Activated CD4-positive, alpha-beta memory T cell treated with anti-CD3 and anti-CD28 coated beads, Interleukin-2, amount 10 ng/mL, durations not matched to agents 7 days and 5 days (primary cell): ENCODE measurements around the gene TPCN1. TPM values are rescaled to one million over a fixed set of nuclear protein-coding genes. Genes with fewer than 3 reads are reported as not detected.

ENCODE experiments used
- CTCF ChIA-PET: fragments of 350-600 bp; sonication (Branson Sonifier 250); formaldehyde crosslinking; loops from one replicate; lab custom pipeline; 2021; ENCODE audit warnings: antibody characterized with exemption, inconsistent platforms; lab: Charles Lee
- POLR2A ChIA-PET: fragments of 350-600 bp; sonication (Branson Sonifier 250); formaldehyde crosslinking; loops from one replicate; lab custom pipeline; 2021; ENCODE audit warnings: antibody characterized with exemption; lab: Charles Lee
- DNase-seq: peaks from one replicate; pipeline ENCODE4 v3.0.0-alpha.2; 2020
- H3K27ac Mint-ChIP-seq: one replicate; pipeline ENCODE4 v1.8.0; 2021; ENCODE audit warnings: mild to moderate bottlenecking, mixed read lengths
- H3K27me3 Mint-ChIP-seq: one replicate; pipeline ENCODE4 v1.8.0; 2021; ENCODE audit warnings: mixed read lengths
- H3K36me3 Mint-ChIP-seq: one replicate; pipeline ENCODE4 v1.8.0; 2021; ENCODE audit warnings: low read depth, mixed read lengths
- H3K4me1 Mint-ChIP-seq: one replicate; pipeline ENCODE4 v1.8.0; 2021; ENCODE audit warnings: mixed read lengths
- H3K4me3 Mint-ChIP-seq: one replicate; pipeline ENCODE4 v1.8.0; 2021; ENCODE audit warnings: mild to moderate bottlenecking, mixed read lengths
- H3K9me3 Mint-ChIP-seq: one replicate; pipeline ENCODE4 v1.8.0; 2021; ENCODE audit warnings: mixed read lengths
- total RNA-seq, 2 experiments: library from RNA; stranded (reverse); gene quantifications; one replicate each; pipeline ENCODE4 v1.2.3, GENCODE V29; 2021

TPCN1 gene
- total RNA-seq, 2 experiments from 2014 or later: 18.3 to 19.2 TPM

GRCh38 chr12:113322343-113322742 lies 101.1 kb downstream of the TPCN1 start:
- Mint-ChIP-seq H3K27ac (no peak overlapping the region), H3K9me3 (peaks cover 2% of the 10 kb centered on the region), H3K27me3 (no peaks in the 10 kb centered on the region), H3K36me3 (peaks cover 51% of the 10 kb centered on the region), H3K4me3 (no peak overlapping the region), H3K4me1 (peaks cover 10% of the 10 kb centered on the region)
- DNase-seq: no peak
- ChIA-PET POLR2A (interaction anchor here (1.4 kb wide), 1 partner anchor 13 kb away, joined by 3 read pairs; no protein-coding TSS in a partner anchor), CTCF (no interaction called here)

GRCh38 chr12:113325916-113326315 lies 104.7 kb downstream of the TPCN1 start:
- ChIA-PET CTCF (no interaction called here), POLR2A (no interaction called here)
- peaks cover 15% of the 10 kb centered on the region for H3K4me1 Mint-ChIP-seq
- H3K27me3 Mint-ChIP-seq: no peaks in the 10 kb centered on the region
- no peak overlapping the region for H3K4me3 Mint-ChIP-seq
- H3K27ac Mint-ChIP-seq: no peak overlapping the region
- no peak for DNase-seq
- peaks cover 2% of the 10 kb centered on the region for H3K9me3 Mint-ChIP-seq
- H3K36me3 Mint-ChIP-seq: peaks cover 39% of the 10 kb centered on the region

- no peak for DNase-seq
- peaks cover 16% of the 10 kb centered on the region for H3K4me1 Mint-ChIP-seq
- H3K9me3 Mint-ChIP-seq: peaks cover 2% of the 10 kb centered on the region
- POLR2A ChIA-PET: no interaction called here
- H3K4me3 Mint-ChIP-seq: no peak overlapping the region
- peaks cover 39% of the 10 kb centered on the region for H3K36me3 Mint-ChIP-seq
- H3K27ac Mint-ChIP-seq: no peak overlapping the region
- no peaks in the 10 kb centered on the region for H3K27me3 Mint-ChIP-seq
- CTCF ChIA-PET: interaction anchor here (0.6 kb wide), 1 partner anchor 94 kb away, joined by 3 read pairs; no protein-coding TSS in a partner anchor
Observed at GRCh38 chr12:113326775-113327395, 105.6 kb downstream of the TPCN1 start.

GRCh38 chr12:113328368-113328889 lies 107.2 kb downstream of the TPCN1 start:
- POLR2A ChIA-PET: no interaction called here

GRCh38 chr12:113329022-113329790 lies 107.9 kb downstream of the TPCN1 start:
- CTCF ChIA-PET: no interaction called here
- no peak for DNase-seq
- Mint-ChIP-seq H3K36me3 (peaks cover 40% of the 10 kb centered on the region), H3K4me1 (peaks cover 15% of the 10 kb centered on the region), H3K27ac (no peak overlapping the region), H3K27me3 (no peaks in the 10 kb centered on the region), H3K4me3 (no peak overlapping the region), H3K9me3 (no peaks in the 10 kb centered on the region)
- POLR2A ChIA-PET: no interaction called here

More at GRCh38 chr12:113328368-113328889, 107.2 kb downstream of the TPCN1 start:
- no peak for DNase-seq
- Mint-ChIP-seq H3K27me3 (no peaks in the 10 kb centered on the region), H3K9me3 (no peaks in the 10 kb centered on the region), H3K36me3 (peaks cover 40% of the 10 kb centered on the region), H3K4me3 (no peak overlapping the region), H3K4me1 (peaks cover 12% of the 10 kb centered on the region), H3K27ac (no peak overlapping the region)
- CTCF ChIA-PET: interaction anchor here (0.8 kb wide), 1 partner anchor 97 kb away, joined by 3 read pairs; no protein-coding TSS in a partner anchor

- peaks cover 38% of the 10 kb centered on the region for H3K36me3 Mint-ChIP-seq
- POLR2A ChIA-PET: no interaction called here
- DNase-seq: no peak
- peaks cover 16% of the 10 kb centered on the region for H3K4me1 Mint-ChIP-seq
- H3K9me3 Mint-ChIP-seq: no peaks in the 10 kb centered on the region
- CTCF ChIA-PET: no interaction called here
- H3K27ac Mint-ChIP-seq: no peak overlapping the region
- no peaks in the 10 kb centered on the region for H3K27me3 Mint-ChIP-seq
- H3K4me3 Mint-ChIP-seq: no peak overlapping the region
Observed at GRCh38 chr12:113329791-113330417, 108.6 kb downstream of the TPCN1 start.

- POLR2A ChIA-PET: no interaction called here
- no peaks in the 10 kb centered on the region for H3K27me3 Mint-ChIP-seq
Observed at GRCh38 chr12:113330505-113330904, 109.2 kb downstream of the TPCN1 start.

GRCh38 chr12:113332688-113333417 lies 111.6 kb downstream of the TPCN1 start:
- no peak for DNase-seq
- ChIA-PET POLR2A (interaction anchor here (0.7 to 1.3 kb wide), 2 partner anchors 14 to 147 kb away, joined by 3 to 4 read pairs; partner anchors contain the start of gene RITA1), CTCF (no interaction called here)
- Mint-ChIP-seq H3K9me3 (no peaks in the 10 kb centered on the region), H3K27ac (no peak overlapping the region), H3K36me3 (peaks cover 32% of the 10 kb centered on the region), H3K27me3 (no peaks in the 10 kb centered on the region), H3K4me3 (peak overlapping the region; percentile 17), H3K4me1 (peaks cover 19% of the 10 kb centered on the region)

More at GRCh38 chr12:113330505-113330904, 109.2 kb downstream of the TPCN1 start:
- Mint-ChIP-seq H3K4me3 (no peak overlapping the region), H3K9me3 (no peaks in the 10 kb centered on the region), H3K4me1 (peaks cover 17% of the 10 kb centered on the region), H3K27ac (peak overlapping the region; percentile 35), H3K36me3 (peaks cover 35% of the 10 kb centered on the region)
- CTCF ChIA-PET: no interaction called here
- DNase-seq: no peak

- Mint-ChIP-seq H3K9me3 (no peaks in the 10 kb centered on the region), H3K27ac (no peak overlapping the region), H3K4me1 (peaks cover 19% of the 10 kb centered on the region), H3K27me3 (no peaks in the 10 kb centered on the region), H3K36me3 (peaks cover 29% of the 10 kb centered on the region), H3K4me3 (peak overlapping the region; percentile 86)
- DNase-seq: no peak
- CTCF ChIA-PET: interaction anchor here (2.1 kb wide), 1 partner anchor 136 kb away, joined by 5 read pairs; no protein-coding TSS in a partner anchor
- POLR2A ChIA-PET: interaction anchor here (2.1 kb wide), 1 partner anchor 25 kb away, joined by 4 read pairs; the partner anchor contains the start of gene PLBD2
Observed at GRCh38 chr12:113333418-113333750, 112.1 kb downstream of the TPCN1 start.

GRCh38 chr12:113333877-113334785 lies 112.9 kb downstream of the TPCN1 start:
- H3K4me1 Mint-ChIP-seq: peaks cover 19% of the 10 kb centered on the region
- peak overlapping the region; percentile 17 for H3K27ac Mint-ChIP-seq
- no peaks in the 10 kb centered on the region for H3K9me3 Mint-ChIP-seq
- DNase-seq: no peak
- H3K27me3 Mint-ChIP-seq: no peaks in the 10 kb centered on the region
- peak overlapping the region; percentile 86 for H3K4me3 Mint-ChIP-seq
- POLR2A ChIA-PET: interaction anchor here (1.0 to 2.1 kb wide), 5 partner anchors 15 to 126 kb away, joined by 3 to 4 read pairs (median 3); partner anchors contain the start of gene PLBD2
- CTCF ChIA-PET: interaction anchor here (1.0 to 2.1 kb wide), 5 partner anchors 23 to 181 kb away, joined by 3 to 13 read pairs (median 5); partner anchors contain the start of gene PLBD2
- peaks cover 23% of the 10 kb centered on the region for H3K36me3 Mint-ChIP-seq

GRCh38 chr12:113334786-113335539 lies 113.7 kb downstream of the TPCN1 start, which contains the start of gene SLC8B1:
TSS of gene SLC8B1 (minus strand) at chr12:113335109. CDS start at chr12:113332878, 2,231 bp downstream.
- DNase-seq: peak; percentile 90
- peak within 1 kb of the TSS; percentile 17 for H3K27ac Mint-ChIP-seq
- ChIA-PET POLR2A (interaction anchor here (0.8 to 2.1 kb wide), 7 partner anchors 12 to 150 kb away, joined by 3 to 5 read pairs (median 3); partner anchors contain the start of genes DDX54, PLBD2 and RITA1), CTCF (interaction anchor here (1.0 to 2.1 kb wide), 5 partner anchors 23 to 182 kb away, joined by 3 to 13 read pairs (median 5); partner anchors contain the start of gene PLBD2)
- H3K4me1 Mint-ChIP-seq: peaks cover 17% of the 10 kb centered on the region
- H3K36me3 Mint-ChIP-seq: peaks cover 20% of the 10 kb centered on the region
- no peaks in the 10 kb centered on the region for H3K27me3 Mint-ChIP-seq
- peak within 1 kb of the TSS; percentile 86 for H3K4me3 Mint-ChIP-seq
- H3K9me3 Mint-ChIP-seq: no peaks in the 10 kb centered on the region
